ENCODE measurements around the gene VTI1A. TPM values are rescaled to one million over a fixed set of nuclear protein-coding genes. Genes with fewer than 3 reads are reported as not detected.

The VTI1A gene
- total RNA-seq, 6 donors from 2014 or later: 29.5 to 247 (median 43.0) TPM

DNA sequence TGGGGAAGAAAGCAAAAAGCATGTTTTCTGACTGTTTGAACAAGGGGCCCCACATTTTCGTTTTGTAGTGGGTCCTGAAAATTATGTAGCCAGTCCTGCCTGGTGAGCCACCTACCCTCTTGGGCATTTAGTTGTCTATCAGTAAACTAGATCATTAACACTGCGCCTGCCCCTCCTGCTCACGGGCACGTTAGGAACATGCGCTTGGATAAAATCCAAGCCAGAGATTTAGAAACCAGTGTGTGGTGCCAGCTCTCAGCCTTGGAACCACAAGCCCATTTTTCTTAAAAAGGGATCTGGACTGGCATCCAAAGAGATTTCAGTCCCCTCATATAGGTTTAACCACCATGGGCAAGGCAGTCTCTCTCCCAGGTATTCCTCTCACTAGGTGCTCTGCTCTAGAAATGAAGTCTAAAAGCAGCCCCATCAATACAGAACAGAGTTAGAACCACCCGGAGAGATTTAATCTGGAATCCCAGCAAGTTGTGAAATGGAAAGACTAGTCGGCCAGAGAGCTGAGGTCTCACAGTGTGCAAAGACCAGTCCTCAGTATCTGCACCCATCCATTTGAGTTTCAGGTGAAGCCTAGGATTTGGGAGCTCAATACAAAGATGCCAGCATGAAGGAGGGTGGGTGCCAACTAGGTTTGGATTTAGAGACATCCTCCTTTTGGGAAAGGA is 379.1 kb downstream of the VTI1A start:
- H3K4me3 ChIP-seq: no peak overlapping the region
- H3K27me3 ChIP-seq: no peaks in the 10 kb centered on the region
- ATAC-seq (ENCODE audit: low FRiP score in 2 of 2) (no peak), DNase-seq (no peak)
- H3K9me3 ChIP-seq: no peaks in the 10 kb centered on the region
- WGBS, 2 donors: 57 to 72% methylated on average over 7 of the region's 7 CpGs
- H3K36me3 ChIP-seq: no peaks in the 10 kb centered on the region
- H3K4me1 ChIP-seq: no peaks in the 10 kb centered on the region
- H3K27ac ChIP-seq: no peak overlapping the region
- TF ChIP-seq EP300 (IDR thresholded peaks at IDR 0.05) (no peak), POLR2AphosphoS5 (IDR thresholded peaks at IDR 0.05) (no peak), POLR2A (IDR thresholded peaks at IDR 0.05) (no peak)
- TF ChIP-seq, protein P1, sequence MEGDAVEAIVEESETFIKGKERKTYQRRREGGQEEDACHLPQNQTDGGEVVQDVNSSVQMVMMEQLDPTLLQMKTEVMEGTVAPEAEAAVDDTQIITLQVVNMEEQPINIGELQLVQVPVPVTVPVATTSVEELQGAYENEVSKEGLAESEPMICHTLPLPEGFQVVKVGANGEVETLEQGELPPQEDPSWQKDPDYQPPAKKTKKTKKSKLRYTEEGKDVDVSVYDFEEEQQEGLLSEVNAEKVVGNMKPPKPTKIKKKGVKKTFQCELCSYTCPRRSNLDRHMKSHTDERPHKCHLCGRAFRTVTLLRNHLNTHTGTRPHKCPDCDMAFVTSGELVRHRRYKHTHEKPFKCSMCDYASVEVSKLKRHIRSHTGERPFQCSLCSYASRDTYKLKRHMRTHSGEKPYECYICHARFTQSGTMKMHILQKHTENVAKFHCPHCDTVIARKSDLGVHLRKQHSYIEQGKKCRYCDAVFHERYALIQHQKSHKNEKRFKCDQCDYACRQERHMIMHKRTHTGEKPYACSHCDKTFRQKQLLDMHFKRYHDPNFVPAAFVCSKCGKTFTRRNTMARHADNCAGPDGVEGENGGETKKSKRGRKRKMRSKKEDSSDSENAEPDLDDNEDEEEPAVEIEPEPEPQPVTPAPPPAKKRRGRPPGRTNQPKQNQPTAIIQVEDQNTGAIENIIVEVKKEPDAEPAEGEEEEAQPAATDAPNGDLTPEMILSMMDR (IDR thresholded peaks at IDR 0.05): no peak

DNA sequence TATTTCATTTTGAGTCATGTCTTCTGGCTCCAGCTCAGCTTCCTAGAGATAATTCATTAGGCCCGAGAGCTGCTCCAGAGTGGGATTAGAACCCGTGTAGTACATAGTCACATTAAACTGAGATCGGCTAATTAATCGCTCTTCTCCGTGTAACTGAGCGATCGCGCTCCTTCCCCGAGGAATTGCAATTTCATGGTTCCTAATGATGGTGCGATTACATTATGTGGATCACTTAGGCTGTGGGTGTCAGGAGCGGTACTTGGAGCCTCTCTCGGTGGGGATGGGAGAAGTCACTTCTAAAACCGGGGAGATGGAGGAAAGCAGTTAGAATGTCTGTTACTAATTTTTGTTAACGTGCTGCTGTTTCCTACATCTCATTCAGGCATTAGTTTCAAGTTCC is 380.1 kb downstream of the VTI1A start:
- Histone ChIP-seq H3K36me3 (no peaks in the 10 kb centered on the region), H3K9me3 (no peaks in the 10 kb centered on the region), H3K4me1 (no peaks in the 10 kb centered on the region), H3K27ac (no peak overlapping the region), H3K4me3 (no peak overlapping the region), H3K27me3 (no peaks in the 10 kb centered on the region)
- ATAC-seq (ENCODE audit: low FRiP score in 2 of 2): no peak
- DNase-seq: no peak
- TF ChIP-seq EP300 (IDR thresholded peaks at IDR 0.05) (no peak), POLR2A (IDR thresholded peaks at IDR 0.05) (no peak), POLR2AphosphoS5 (IDR thresholded peaks at IDR 0.05) (no peak)
- TF ChIP-seq, protein P1 (IDR thresholded peaks at IDR 0.05): no peak
- 92 to 97% methylated on average over 14 of the region's 14 CpGs for WGBS, 2 donors

DNA sequence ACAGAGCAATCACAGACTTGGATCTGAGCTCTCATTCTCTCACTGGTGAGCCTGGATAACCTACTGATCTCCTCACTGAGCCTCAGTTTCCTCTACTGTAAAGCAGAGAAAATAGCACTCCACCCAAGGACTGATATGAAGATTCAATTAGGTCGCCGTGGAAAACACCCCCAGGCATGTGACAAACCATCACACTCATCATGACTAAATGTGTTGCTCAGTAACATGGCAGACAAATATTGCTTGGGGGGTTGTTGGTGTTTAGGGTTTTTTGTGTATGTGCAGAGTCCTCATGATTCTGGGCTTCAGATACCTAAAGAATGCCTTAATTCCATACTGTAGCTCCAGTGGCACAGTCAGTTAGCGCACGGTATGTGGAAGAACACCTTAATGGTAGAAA is 380.9 kb downstream of the VTI1A start:
- H3K27ac ChIP-seq: no peak overlapping the region
- H3K4me3 ChIP-seq: no peak overlapping the region
- TF ChIP-seq, protein P1 (IDR thresholded peaks at IDR 0.05): no peak
- TF ChIP-seq EP300 (IDR thresholded peaks at IDR 0.05) (no peak), POLR2AphosphoS5 (IDR thresholded peaks at IDR 0.05) (no peak), POLR2A (IDR thresholded peaks at IDR 0.05) (no peak)
- H3K4me1 ChIP-seq: no peaks in the 10 kb centered on the region
- WGBS, 2 donors: 97% methylated on average over 4 of the region's 4 CpGs
- H3K36me3 ChIP-seq: no peaks in the 10 kb centered on the region
- ATAC-seq (ENCODE audit: low FRiP score in 2 of 2): no peak
- no peaks in the 10 kb centered on the region for H3K27me3 ChIP-seq
- DNase-seq: no peak
- H3K9me3 ChIP-seq: no peaks in the 10 kb centered on the region

DNA sequence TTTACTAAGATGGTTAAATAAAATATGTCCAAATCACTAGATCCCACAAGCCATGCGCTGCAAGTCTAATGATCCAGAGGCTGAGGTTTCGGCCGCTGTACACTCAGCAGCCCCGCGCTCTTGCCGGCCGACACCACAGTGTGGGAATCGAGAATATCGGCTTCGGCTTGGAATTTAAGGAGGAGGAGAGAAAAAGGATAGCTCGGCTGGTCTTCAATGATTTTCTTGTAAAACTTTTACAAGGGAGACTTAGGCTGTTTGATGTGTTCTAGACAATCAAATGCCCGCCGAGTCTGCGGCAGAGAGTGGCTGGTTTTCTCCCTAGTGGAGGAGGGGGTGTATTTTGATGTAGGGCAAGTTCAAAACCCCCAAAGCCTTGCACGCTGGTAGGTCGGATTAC is 384.8 kb downstream of the VTI1A start:
- no peak for ATAC-seq (ENCODE audit: low FRiP score in 2 of 2)
- Histone ChIP-seq H3K27ac (no peak overlapping the region), H3K27me3 (no peaks in the 10 kb centered on the region), H3K36me3 (no peaks in the 10 kb centered on the region), H3K9me3 (no peaks in the 10 kb centered on the region), H3K4me3 (no peak overlapping the region), H3K4me1 (peaks cover 3 to 19% (median 11%) of the 10 kb centered on the region in 4 donors)
- TF ChIP-seq EP300 (IDR thresholded peaks at IDR 0.05) (no peak), POLR2A (IDR thresholded peaks at IDR 0.05) (no peak), POLR2AphosphoS5 (IDR thresholded peaks at IDR 0.05) (no peak)
- TF ChIP-seq, protein P1 (IDR thresholded peaks at IDR 0.05): no peak
- no peak for DNase-seq
- 94 to 96% methylated on average over 16 of the region's 16 CpGs for WGBS, 2 donors

DNA sequence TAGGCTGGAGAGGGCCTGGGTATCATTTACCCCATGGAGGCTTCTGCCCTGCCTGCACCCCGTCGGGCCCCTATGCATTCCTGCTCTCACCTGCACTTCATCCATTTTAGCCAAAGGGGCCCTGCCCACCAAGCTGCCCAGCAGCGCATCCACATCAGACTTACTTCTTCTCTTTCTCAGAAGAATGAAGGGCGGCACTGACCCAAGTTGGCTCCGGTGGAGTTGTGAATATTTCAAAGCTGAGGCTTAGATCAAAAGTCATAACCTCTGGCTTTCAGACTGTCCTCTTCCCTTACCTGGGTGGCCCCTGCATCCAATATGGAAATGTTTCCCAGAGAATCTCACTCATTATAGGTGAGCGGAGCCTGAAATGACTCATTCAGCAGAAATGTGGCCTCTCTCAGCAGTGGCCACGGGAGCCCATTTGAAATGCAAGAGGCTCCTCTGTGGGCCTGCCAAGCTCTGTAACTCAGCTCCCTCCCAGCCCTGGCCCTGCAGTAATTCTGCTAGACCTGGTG is 385.4 kb downstream of the VTI1A start:
- TF ChIP-seq POLR2AphosphoS5 (IDR thresholded peaks at IDR 0.05) (no peak), EP300 (IDR thresholded peaks at IDR 0.05) (no peak), POLR2A (IDR thresholded peaks at IDR 0.05) (no peak)
- TF ChIP-seq, protein P1 (IDR thresholded peaks at IDR 0.05): no peak
- ATAC-seq (ENCODE audit: low FRiP score in 2 of 2) (no peak), DNase-seq (no peak)
- WGBS, 2 donors: 90% methylated on average over 6 to 7 of the region's 7 CpGs
- Histone ChIP-seq H3K27me3 (no peaks in the 10 kb centered on the region), H3K4me3 (no peak overlapping the region), H3K4me1 (peaks cover 3 to 19% (median 11%) of the 10 kb centered on the region in 4 donors), H3K9me3 (no peaks in the 10 kb centered on the region), H3K36me3 (no peaks in the 10 kb centered on the region), H3K27ac (no peak overlapping the region)

All from upper lobe of left lung (tissue), 6 donors.